Endothelial cell of umbilical vein (primary cell): ENCODE results near the gene AMIGO3.
"Not testable (repeated sequence)": the region's sequence is repeated elsewhere in the genome, so short reads cannot be mapped to it uniquely, and the experiment has no call there.

Experiments
- EZH2 ChIP-seq: IDR thresholded peaks from 2 replicates; pipeline ENCODE4 v1.6.1; 2012; ENCODE audit warnings: borderline replicate concordance, low read depth, mild to moderate bottlenecking, moderate library complexity, low read length, inconsistent platforms; ENCODE audit not compliant: severe bottlenecking
- FOS ChIP-seq: IDR thresholded peaks from 2 replicates; pipeline ENCODE4 v1.6.1; 2011; ENCODE audit warnings: mild to moderate bottlenecking, low read length, moderate library complexity, borderline replicate concordance; ENCODE audit not compliant: insufficient read depth
- GATA2 ChIP-seq: IDR thresholded peaks from 2 replicates; pipeline ENCODE4 v1.7.0; 2011; ENCODE audit warnings: low read depth, mild to moderate bottlenecking, moderate library complexity, mixed read lengths, low read length; ENCODE audit not compliant: insufficient read length, insufficient read depth
- JUN ChIP-seq: IDR thresholded peaks from 2 replicates; pipeline ENCODE4 v1.6.1; 2011; ENCODE audit warnings: borderline replicate concordance, low read depth; ENCODE audit not compliant: insufficient read length, insufficient read depth
- MAX ChIP-seq: IDR thresholded peaks from 2 replicates; pipeline ENCODE4 v1.6.1; 2011; ENCODE audit not compliant: insufficient read depth, insufficient read length
- MYC ChIP-seq: IDR thresholded peaks from one replicate; pipeline ENCODE4 v1.6.1; 2011; ENCODE audit warnings: mild to moderate bottlenecking, low read depth, low read length
- POLR2A ChIP-seq: IDR thresholded peaks from 2 replicates; pipeline ENCODE4 v1.6.1; 2012; ENCODE audit warnings: low read depth, mild to moderate bottlenecking, control low read depth, low read length
- POLR2AphosphoS5 ChIP-seq: IDR thresholded peaks from 2 replicates; pipeline ENCODE4 v1.6.1; 2012; ENCODE audit warnings: low read depth, mild to moderate bottlenecking, control low read depth, low read length, moderate library complexity; ENCODE audit not compliant: insufficient read depth
- TF ChIP-seq, protein P1 (sequence below), 2 donors: IDR thresholded peaks; 1 replicate in 1 of 2; 2 replicates in 1 of 2; pipeline ENCODE4 v1.5.1; 2011; ENCODE audit warnings: low read length in 2 of 2, mild to moderate bottlenecking in 2 of 2, moderate library complexity in 2 of 2, control low read depth in 1 of 2, inconsistent platforms in 1 of 2, low read depth in 1 of 2; ENCODE audit not compliant: insufficient read depth in 1 of 2; ENCODE audit errors: extremely low read depth in 1 of 2

DNA sequence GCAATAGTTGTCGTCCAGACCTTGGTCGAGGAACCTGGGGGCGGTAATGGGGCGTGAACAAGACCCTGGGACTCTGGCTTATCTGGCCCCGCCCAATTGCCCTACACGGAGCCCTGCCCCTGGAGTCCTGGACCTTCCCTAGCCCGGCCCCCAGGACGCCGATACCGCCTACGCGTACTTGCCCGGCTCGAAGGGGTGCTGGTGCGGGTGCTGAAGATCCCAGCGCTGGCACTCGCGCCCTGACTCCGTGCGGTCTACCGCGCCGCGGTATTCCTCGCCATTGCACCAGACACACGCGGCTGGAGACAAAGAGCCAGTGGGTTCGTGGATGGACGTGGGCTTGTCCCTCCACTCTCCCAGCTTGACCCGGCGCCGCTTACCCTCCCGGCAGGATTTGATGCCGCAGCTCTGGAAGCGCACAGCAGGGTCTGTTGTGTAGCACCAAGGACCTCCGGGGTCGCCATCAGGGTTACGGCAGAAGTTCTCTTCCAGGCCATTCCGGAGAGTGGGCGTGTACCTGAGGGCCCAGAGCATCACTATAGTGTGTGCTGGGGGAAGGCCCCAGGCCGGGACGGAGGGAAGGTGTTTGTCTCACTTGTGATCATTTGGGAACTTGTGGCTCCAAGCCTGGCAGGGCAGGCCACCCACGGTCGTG lies 32.6 kb downstream of the AMIGO3 start:
- TF ChIP-seq POLR2A, POLR2AphosphoS5, EZH2, JUN, MAX, GATA2, MYC, FOS: not testable (repeated sequence)
- TF ChIP-seq, protein P1, sequence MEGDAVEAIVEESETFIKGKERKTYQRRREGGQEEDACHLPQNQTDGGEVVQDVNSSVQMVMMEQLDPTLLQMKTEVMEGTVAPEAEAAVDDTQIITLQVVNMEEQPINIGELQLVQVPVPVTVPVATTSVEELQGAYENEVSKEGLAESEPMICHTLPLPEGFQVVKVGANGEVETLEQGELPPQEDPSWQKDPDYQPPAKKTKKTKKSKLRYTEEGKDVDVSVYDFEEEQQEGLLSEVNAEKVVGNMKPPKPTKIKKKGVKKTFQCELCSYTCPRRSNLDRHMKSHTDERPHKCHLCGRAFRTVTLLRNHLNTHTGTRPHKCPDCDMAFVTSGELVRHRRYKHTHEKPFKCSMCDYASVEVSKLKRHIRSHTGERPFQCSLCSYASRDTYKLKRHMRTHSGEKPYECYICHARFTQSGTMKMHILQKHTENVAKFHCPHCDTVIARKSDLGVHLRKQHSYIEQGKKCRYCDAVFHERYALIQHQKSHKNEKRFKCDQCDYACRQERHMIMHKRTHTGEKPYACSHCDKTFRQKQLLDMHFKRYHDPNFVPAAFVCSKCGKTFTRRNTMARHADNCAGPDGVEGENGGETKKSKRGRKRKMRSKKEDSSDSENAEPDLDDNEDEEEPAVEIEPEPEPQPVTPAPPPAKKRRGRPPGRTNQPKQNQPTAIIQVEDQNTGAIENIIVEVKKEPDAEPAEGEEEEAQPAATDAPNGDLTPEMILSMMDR (IDR thresholded peaks at IDR 0.05; ENCODE audit: extremely low read depth in 1 of 2, insufficient read depth in 1 of 2, low read depth in 1 of 2, low read length in 2 of 2), result not testable (repeated sequence)
